ENCODE results near the gene SV2A. TPM values are rescaled to one million over a fixed set of nuclear protein-coding genes. Genes with fewer than 3 reads are reported as not detected.

Gene SV2A
- total RNA-seq, 1 donor from 2014 or later = 73.0 TPM

Other genes starting within 250 kb of the SV2A start
- 3.3 TPM for gene FCGR1A, start 135.2 kb downstream of the SV2A start, total RNA-seq
- gene BOLA1, start 18.3 kb downstream of the SV2A start, total RNA-seq = 10.2 TPM
- gene SF3B4, start 10.0 kb upstream of the SV2A start, total RNA-seq = 7.3 TPM
- gene MTMR11, start 19.0 kb upstream of the SV2A start, total RNA-seq = 2.0 TPM
- 4.9 TPM for gene OTUD7B, start 92.9 kb upstream of the SV2A start, total RNA-seq
- gene VPS45, start 149.9 kb upstream of the SV2A start, total RNA-seq = 70.1 TPM
- gene PLEKHO1, start 232.1 kb upstream of the SV2A start, total RNA-seq = 76.6 TPM

Measured in frontal cortex (tissue), 1 donor.